IMR-90 (cell line): ENCODE results near the gene VMO1. TPM values are rescaled to one million over a fixed set of nuclear protein-coding genes. Genes with fewer than 3 reads are reported as not detected.
A peak's percentile ranks its signal among the peaks of the same experiment; 100 is the strongest.

Experiments used
- ATAC-seq: fragments of 200-7000 bp; cut with Tn5 transposase; 2 replicates; pipeline ENCODE4 v1.9.1; 2020; ENCODE audit warnings: low read depth, mild to moderate bottlenecking, moderate library complexity
- BruUV-seq: library from RNA; stranded (reverse); fragments of 400-500 nt; replicated peaks from 2 replicates; lab custom pipeline; 2021; lab: Mats Ljungman, UMichigan
- CTCF ChIA-PET: fragments of 300-600 bp; formaldehyde crosslinking; extraction: SDS; loops from one replicate; lab custom pipeline; 2021; ENCODE audit warnings: antibody characterized with exemption; lab: Yijun Ruan, JAX
- POLR2A ChIA-PET: fragments of 300-600 bp; sonication (Branson Sonifier 250); formaldehyde crosslinking; loops from one replicate; lab custom pipeline; 2022; ENCODE audit warnings: antibody characterized with exemption; ENCODE audit not compliant: unreplicated experiment; lab: Charles Lee
- DNase-seq: peaks from one replicate; pipeline ENCODE4 v3.0.0; 2013
- H2AFZ ChIP-seq: replicated peaks from 2 replicates; pipeline ENCODE3; 2013; ENCODE audit warnings: low read length, mild to moderate bottlenecking; ENCODE audit not compliant: poor library complexity
- H2AK5ac ChIP-seq: 2 replicates; pipeline ENCODE4 v1.6.1; 2013; ENCODE audit warnings: low read depth, low read length, inconsistent platforms
- H2AK9ac ChIP-seq: replicated peaks from 2 replicates; pipeline ENCODE3; 2013; ENCODE audit warnings: mild to moderate bottlenecking, low read depth, low read length, moderate library complexity; ENCODE audit not compliant: poor library complexity
- H2BK120ac ChIP-seq: 2 replicates; pipeline ENCODE4 v1.6.1; 2013; ENCODE audit warnings: low read depth, low read length, inconsistent platforms
- H2BK15ac ChIP-seq: 3 replicates; pipeline ENCODE4 v1.6.1; 2013; ENCODE audit warnings: low read depth, low read length, inconsistent platforms
- H2BK20ac ChIP-seq: 2 replicates; pipeline ENCODE4 v1.6.1; 2013; ENCODE audit warnings: low read depth, mild to moderate bottlenecking, inconsistent platforms, low read length, moderate library complexity
- H2BK5ac ChIP-seq: 2 replicates; pipeline ENCODE4 v1.6.1; 2013; ENCODE audit warnings: mild to moderate bottlenecking, low read depth, low read length, inconsistent platforms; ENCODE audit not compliant: poor library complexity, severe bottlenecking
- H3K14ac ChIP-seq: replicated peaks from 2 replicates; pipeline ENCODE4 v1.6.1; 2013; ENCODE audit warnings: low read depth, low read length, inconsistent platforms
- H3K18ac ChIP-seq: 2 replicates; pipeline ENCODE4 v1.6.1; 2013; ENCODE audit warnings: low read depth, low read length, control low read depth
- H3K23ac ChIP-seq: 2 replicates; pipeline ENCODE4 v1.6.1; 2013; ENCODE audit warnings: low read depth, low read length, inconsistent platforms
- H3K27ac ChIP-seq: 2 replicates; pipeline ENCODE4 v1.5.1; 2013; ENCODE audit warnings: mild to moderate bottlenecking, control low read depth, low read length; ENCODE audit not compliant: insufficient read depth
- H3K27me3 ChIP-seq: 2 replicates; pipeline ENCODE4 v1.6.1; 2013; ENCODE audit warnings: low read length; ENCODE audit not compliant: control insufficient read depth, insufficient read depth
- H3K36me3 ChIP-seq: 2 replicates; pipeline ENCODE4 v1.6.1; 2013; ENCODE audit warnings: low read length, mixed read lengths; ENCODE audit not compliant: control insufficient read depth, insufficient read depth
- H3K4ac ChIP-seq: 2 replicates; pipeline ENCODE4 v1.6.1; 2013; ENCODE audit warnings: low read depth, low read length, inconsistent platforms
- H3K4me1 ChIP-seq: 2 replicates; pipeline ENCODE4 v1.6.1; 2013; ENCODE audit warnings: low read length, mixed read lengths; ENCODE audit not compliant: control insufficient read depth, insufficient read depth
- H3K4me2 ChIP-seq: 2 replicates; pipeline ENCODE4 v1.6.1; 2013; ENCODE audit warnings: low read depth, mild to moderate bottlenecking, control low read depth, low read length, moderate library complexity
- H3K4me3 ChIP-seq: 2 replicates; pipeline ENCODE4 v1.5.1; 2013; ENCODE audit warnings: low read depth, mild to moderate bottlenecking, control low read depth, low read length, moderate library complexity; ENCODE audit not compliant: insufficient read depth
- H3K56ac ChIP-seq: 2 replicates; pipeline ENCODE4 v1.6.1; 2013; ENCODE audit warnings: low read length, inconsistent platforms; ENCODE audit not compliant: insufficient read depth; ENCODE audit errors: extremely low read depth
- H3K79me1 ChIP-seq, 2 experiments: 2 replicates each; pipeline ENCODE4 v1.6.1; 2013; ENCODE audit warnings: low read length in 2 of 2, inconsistent platforms in 1 of 2, low read depth in 1 of 2
- H3K9ac ChIP-seq: 2 replicates; pipeline ENCODE4 v1.6.1; 2013; ENCODE audit warnings: low read depth, low read length, control low read depth
- H3K9me1 ChIP-seq: 2 replicates; pipeline ENCODE4 v1.6.1; 2013; ENCODE audit warnings: low read length, inconsistent platforms; ENCODE audit not compliant: insufficient read depth
- H3K9me3 ChIP-seq: 2 replicates; pipeline ENCODE4 v1.6.1; 2013; ENCODE audit warnings: low read length; ENCODE audit not compliant: control insufficient read depth, insufficient read depth
- H4K20me1 ChIP-seq: 2 replicates; pipeline ENCODE4 v1.6.1; 2013; ENCODE audit warnings: low read length, inconsistent platforms; ENCODE audit not compliant: insufficient read depth
- H4K5ac ChIP-seq: 2 replicates; pipeline ENCODE4 v1.6.1; 2013; ENCODE audit warnings: mild to moderate bottlenecking, low read depth, low read length, control low read depth
- H4K8ac ChIP-seq, 2 experiments: 2 replicates each; pipeline ENCODE4 v1.6.1; 2013; ENCODE audit warnings: low read depth in 2 of 2, low read length in 2 of 2, control low read depth in 1 of 2, inconsistent platforms in 1 of 2
- H4K91ac ChIP-seq: 2 replicates; pipeline ENCODE4 v1.6.1; 2013; ENCODE audit warnings: low read depth, low read length, inconsistent platforms; ENCODE audit not compliant: insufficient read depth
- CEBPB ChIP-seq: IDR thresholded peaks from 2 replicates; pipeline ENCODE4 v1.6.1; 2012; ENCODE audit warnings: low read depth, low read length, improper control_type of control experiment
- CHD1 ChIP-seq: IDR thresholded peaks from 2 replicates; pipeline ENCODE4 v1.6.1; 2012; ENCODE audit warnings: low read depth, low read length, improper control_type of control experiment
- FOS ChIP-seq: fragments of 150-350 bp; IDR thresholded peaks from 2 replicates; pipeline ENCODE4 v1.6.1; 2016; ENCODE audit warnings: low read depth, low read length
- MAFK ChIP-seq: IDR thresholded peaks from 2 replicates; pipeline ENCODE4 v1.6.1; 2012; ENCODE audit warnings: low read depth, low read length, improper control_type of control experiment
- MAZ ChIP-seq: IDR thresholded peaks from 2 replicates; pipeline ENCODE4 v1.6.1; 2012; ENCODE audit warnings: low read depth, mild to moderate bottlenecking, low read length, improper control_type of control experiment, moderate library complexity, borderline replicate concordance
- MXI1 ChIP-seq: IDR thresholded peaks from 2 replicates; pipeline ENCODE4 v1.6.1; 2012; ENCODE audit warnings: low read depth, mild to moderate bottlenecking, low read length, moderate library complexity, borderline replicate concordance
- NFE2L2 ChIP-seq: fragments of 150-350 bp; IDR thresholded peaks from 2 replicates; pipeline ENCODE4 v1.6.1; 2016; ENCODE audit warnings: low read depth, mild to moderate bottlenecking, low read length
- POLR2A ChIP-seq: IDR thresholded peaks from 2 replicates; pipeline ENCODE4 v1.6.1; 2012; ENCODE audit warnings: mild to moderate bottlenecking, low read depth, low read length
- RAD21 ChIP-seq: IDR thresholded peaks from 2 replicates; pipeline ENCODE4 v1.6.1; 2012; ENCODE audit warnings: low read length, improper control_type of control experiment
- WGBS, 2 experiments: methylation state at CpG; one replicate each; pipeline versions ENCODE4 v1.1.5 to v1.1.7; 2013; ENCODE audit warnings: missing lambda C conversion rate in 2 of 2; ENCODE audit not compliant: insufficient read length in 1 of 2; ENCODE audit errors: extremely low coverage in 2 of 2; 5-methylcytosine and 5-hydroxymethylcytosine counted together
- dilution Hi-C: fragments of 300-500 bp; cut with HindIII; formaldehyde crosslinking; loops from one replicate; pipeline ENCODE4 v1.14.3; 2018; ENCODE audit warnings: low sequenced_read_pairs; ENCODE audit not compliant: unreplicated experiment
- in situ Hi-C: fragments of 300-500 bp; cut with MboI; formaldehyde crosslinking; loops from 3 replicates; pipeline ENCODE4 v1.14.3; 2019; ENCODE audit warnings: low sequenced_read_pairs, inconsistent platforms, mixed read lengths
- intact Hi-C: fragments of 100-400 bp; cut with micrococcal nuclease; formaldehyde crosslinking; loops from 2 replicates; pipeline ENCODE4 v1.10.0; 2022
- polyA plus RNA-seq, 3 experiments: library from polyadenylated mRNA; depleted of rRNA; stranded (reverse); fragments of >200 nt; gene quantifications; 2 replicates each; pipeline ENCODE4 v1.2.3, GENCODE V29; 2012; ENCODE audit warnings: low replicate concordance in 1 of 3
- total RNA-seq: library from RNA; depleted of rRNA; stranded (reverse); fragments of >200 nt; gene quantifications from 2 replicates; pipeline ENCODE4 v1.2.3, GENCODE V29; 2012
- TF ChIP-seq, protein P1 (sequence below): conservative IDR thresholded peaks from 2 replicates; pipeline ENCODE4 v1.5.1; 2012; ENCODE audit warnings: mild to moderate bottlenecking, low read depth, low read length, improper control_type of control experiment
- TF ChIP-seq, protein P2 (sequence below): fragments of 150-350 bp; IDR thresholded peaks from 2 replicates; pipeline ENCODE4 v1.6.1; 2016; ENCODE audit warnings: low read depth, mild to moderate bottlenecking, low read length, moderate library complexity, borderline replicate concordance

VMO1 gene
- total and polyA plus RNA-seq, 2 of the 4 experiments (the other 2 are of a cell fraction): 0.14 TPM; not detected in 1

DNA sequence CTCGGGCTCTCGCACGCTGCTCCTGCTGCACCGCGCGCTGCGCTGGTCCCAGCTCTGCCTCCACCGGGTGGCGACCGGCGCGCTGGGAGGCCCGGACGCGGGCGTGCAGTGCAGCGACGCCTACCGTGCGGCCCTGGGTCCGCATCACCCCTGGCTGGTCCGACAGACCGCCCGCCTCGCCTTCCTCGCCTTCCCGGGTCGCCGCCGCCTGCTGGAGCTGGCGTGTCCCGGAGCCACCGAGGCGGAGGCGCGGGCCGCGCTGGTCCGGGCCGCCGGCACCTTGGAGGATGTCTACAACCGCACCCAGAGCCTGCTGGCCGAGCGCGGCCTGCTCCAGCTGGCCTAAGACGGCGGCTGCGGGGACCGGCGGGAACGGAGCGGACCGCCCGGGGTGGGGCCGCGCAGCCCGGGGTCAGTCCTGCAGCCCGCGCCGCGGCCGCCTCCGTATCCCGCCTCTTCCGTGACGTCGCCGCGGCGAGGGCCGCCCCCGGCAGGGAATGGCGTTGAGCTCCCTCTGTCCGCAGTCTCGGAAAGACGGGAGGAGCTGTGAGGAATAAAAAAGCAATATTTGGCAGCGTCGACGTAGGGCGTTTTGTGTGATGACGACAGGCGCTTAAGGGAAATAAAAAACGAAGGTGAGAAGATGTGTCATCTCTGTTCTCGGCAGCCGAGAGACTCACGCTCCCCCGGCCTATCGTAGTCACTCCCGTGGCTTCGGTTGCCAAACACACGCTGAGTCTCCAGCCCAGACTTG lies 4.0 kb upstream of the VMO1 start (continued):
- TF ChIP-seq, protein P1, sequence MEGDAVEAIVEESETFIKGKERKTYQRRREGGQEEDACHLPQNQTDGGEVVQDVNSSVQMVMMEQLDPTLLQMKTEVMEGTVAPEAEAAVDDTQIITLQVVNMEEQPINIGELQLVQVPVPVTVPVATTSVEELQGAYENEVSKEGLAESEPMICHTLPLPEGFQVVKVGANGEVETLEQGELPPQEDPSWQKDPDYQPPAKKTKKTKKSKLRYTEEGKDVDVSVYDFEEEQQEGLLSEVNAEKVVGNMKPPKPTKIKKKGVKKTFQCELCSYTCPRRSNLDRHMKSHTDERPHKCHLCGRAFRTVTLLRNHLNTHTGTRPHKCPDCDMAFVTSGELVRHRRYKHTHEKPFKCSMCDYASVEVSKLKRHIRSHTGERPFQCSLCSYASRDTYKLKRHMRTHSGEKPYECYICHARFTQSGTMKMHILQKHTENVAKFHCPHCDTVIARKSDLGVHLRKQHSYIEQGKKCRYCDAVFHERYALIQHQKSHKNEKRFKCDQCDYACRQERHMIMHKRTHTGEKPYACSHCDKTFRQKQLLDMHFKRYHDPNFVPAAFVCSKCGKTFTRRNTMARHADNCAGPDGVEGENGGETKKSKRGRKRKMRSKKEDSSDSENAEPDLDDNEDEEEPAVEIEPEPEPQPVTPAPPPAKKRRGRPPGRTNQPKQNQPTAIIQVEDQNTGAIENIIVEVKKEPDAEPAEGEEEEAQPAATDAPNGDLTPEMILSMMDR: peak; percentile 90

DNA sequence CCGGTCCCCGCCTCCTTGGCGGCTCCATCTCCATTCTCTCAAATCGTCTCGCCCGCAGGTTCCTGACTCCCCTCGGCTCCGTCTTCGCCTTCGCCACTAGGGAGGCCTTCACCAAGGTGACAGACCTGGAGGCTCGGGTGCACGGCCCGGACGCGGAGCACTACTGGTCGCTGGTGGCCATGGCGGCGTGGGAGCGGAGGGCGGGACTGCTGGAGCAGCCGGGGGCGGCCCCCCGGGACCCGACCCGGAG lies 3.5 kb upstream of the VMO1 start:
- no peak overlapping the region for H3K23ac ChIP-seq
- H2AK9ac ChIP-seq: peak overlapping the region; percentile 87
- H3K18ac ChIP-seq: no peak overlapping the region
- H2BK15ac ChIP-seq: no peak overlapping the region
- no peak overlapping the region for H2BK20ac ChIP-seq
- 0 out of 2 replicates have a peak overlapping the region, but pooled peaks have one; percentile 31 for H4K5ac ChIP-seq
- H3K9me1 ChIP-seq: peaks cover 4% of the 10 kb centered on the region
- peaks cover 5% of the 10 kb centered on the region; the same call in 1 of the 2 replicates for H3K4me1 ChIP-seq
- peaks cover 0 to 5% of the 10 kb centered on the region in 2 experiments; a peak in 2 of 4 replicates for H3K79me1 ChIP-seq
- ChIA-PET CTCF (interaction anchor here (0.7 to 1.5 kb wide), 5 partner anchors 10 to 106 kb away, joined by 3 to 6 read pairs (median 3); no protein-coding TSS in a partner anchor), POLR2A (no interaction called here)
- H3K27me3 ChIP-seq: peaks cover 18% of the 10 kb centered on the region
- BruUV-seq: no TSS peak
- H4K8ac ChIP-seq: peak overlapping the region; percentile 49 to 81; a peak in 2 of 4 replicates
- H3K4ac ChIP-seq: peak overlapping the region; percentile 40; the same call in 1 of the 2 replicates
- H2AFZ ChIP-seq: peak overlapping the region; percentile 99
- H4K91ac ChIP-seq: no peak overlapping the region
- peak overlapping the region; percentile 78 for H3K4me2 ChIP-seq
- no peak overlapping the region for H2BK120ac ChIP-seq
- 0% methylated on average over 6 of the region's 25 CpGs; no CpG with 5 or more reads in 1 of the 2 experiments for WGBS, 2 experiments
- peak overlapping the region; percentile 36 for H2BK5ac ChIP-seq
- H3K9me3 ChIP-seq: no peaks in the 10 kb centered on the region
- ATAC-seq (no peak), DNase-seq (no peak)
- H2AK5ac ChIP-seq: no peak overlapping the region
- H3K14ac ChIP-seq: peak overlapping the region; percentile 32; the same call in 1 of the 2 replicates
- peak overlapping the region; percentile 49 for H3K9ac ChIP-seq
- in situ Hi-C loops (loop anchor here (5.0 kb wide), 1 partner anchor 93 kb away; no protein-coding TSS in a partner anchor), intact Hi-C loops (no loop called here), dilution Hi-C loops (no loop called here)
- H3K4me3 ChIP-seq: peak overlapping the region; percentile 64
- H3K56ac ChIP-seq: no peak overlapping the region
- no peaks in the 10 kb centered on the region for H3K36me3 ChIP-seq
- peak overlapping the region; percentile 53; the same call in 1 of the 2 replicates for H3K27ac ChIP-seq
- no peaks in the 10 kb centered on the region for H4K20me1 ChIP-seq
- TF ChIP-seq NFE2L2: no peak
- TF ChIP-seq CHD1: no peak
- TF ChIP-seq FOS: no peak
- TF ChIP-seq POLR2A: no peak
- TF ChIP-seq MAFK: no peak
- TF ChIP-seq CEBPB: no peak
- TF ChIP-seq MXI1: no peak
- TF ChIP-seq MAZ: no peak
- TF ChIP-seq, protein P2, sequence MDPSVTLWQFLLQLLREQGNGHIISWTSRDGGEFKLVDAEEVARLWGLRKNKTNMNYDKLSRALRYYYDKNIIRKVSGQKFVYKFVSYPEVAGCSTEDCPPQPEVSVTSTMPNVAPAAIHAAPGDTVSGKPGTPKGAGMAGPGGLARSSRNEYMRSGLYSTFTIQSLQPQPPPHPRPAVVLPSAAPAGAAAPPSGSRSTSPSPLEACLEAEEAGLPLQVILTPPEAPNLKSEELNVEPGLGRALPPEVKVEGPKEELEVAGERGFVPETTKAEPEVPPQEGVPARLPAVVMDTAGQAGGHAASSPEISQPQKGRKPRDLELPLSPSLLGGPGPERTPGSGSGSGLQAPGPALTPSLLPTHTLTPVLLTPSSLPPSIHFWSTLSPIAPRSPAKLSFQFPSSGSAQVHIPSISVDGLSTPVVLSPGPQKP: no peak
- no peak for TF ChIP-seq RAD21
